Pulmonary artery endothelial cell (primary cell): ENCODE results near the gene RAB17. TPM values are rescaled to one million over a fixed set of nuclear protein-coding genes. Genes with fewer than 3 reads are reported as not detected.
A peak's percentile ranks its signal among the peaks of the same experiment; 100 is the strongest.
"Not testable (repeated sequence)": the region's sequence is repeated elsewhere in the genome, so short reads cannot be mapped to it uniquely, and the experiment has no call there.

Experiments used
- DNase-seq: peaks from one replicate; pipeline ENCODE4 v3.0.0-alpha.2; 2011; ENCODE audit warnings: low read depth, low spot score
- total RNA-seq: library from RNA; depleted of rRNA; stranded (reverse); fragments of >200 nt; gene quantifications from 2 replicates; pipeline ENCODE4 v1.2.3, GENCODE V29; 2014

RAB17 gene
- total RNA-seq, 1 donor from 2014 or later: 1.9 TPM

GRCh38 chr2:237625216-237625705 is 34.7 kb upstream of the RAB17 start:
- no peak for DNase-seq

GRCh38 chr2:237624565-237624964 is 34.0 kb upstream of the RAB17 start:
- DNase-seq: no peak

GRCh38 chr2:237623428-237624403 is 33.2 kb upstream of the RAB17 start:
- DNase-seq: no peak

- DNase-seq: no peak
These were observed 27.9 kb upstream of the RAB17 start for GRCh38 chr2:237618449-237618848.

- no peak for DNase-seq
These were observed 27.1 kb upstream of the RAB17 start for GRCh38 chr2:237617587-237617982.

- DNase-seq: peak; percentile 75
These were observed 26.4 kb upstream of the RAB17 start for GRCh38 chr2:237616734-237617586.

- DNase-seq: no peak
These were observed 25.8 kb upstream of the RAB17 start for GRCh38 chr2:237616373-237616733.

GRCh38 chr2:237615631-237616249 is 25.2 kb upstream of the RAB17 start:
- no peak for DNase-seq

- DNase-seq: peak; percentile 66
These were observed 23.7 kb upstream of the RAB17 start for GRCh38 chr2:237614151-237614720.

- DNase-seq: no peak
These were observed 23.1 kb upstream of the RAB17 start for GRCh38 chr2:237613679-237614078.

GRCh38 chr2:237612527-237613357 is 22.2 kb upstream of the RAB17 start:
- no peak for DNase-seq

- not testable (repeated sequence) for DNase-seq
These were observed 16.0 kb upstream of the RAB17 start for GRCh38 chr2:237606522-237606921.

- no peak for DNase-seq
These were observed 14.4 kb upstream of the RAB17 start for GRCh38 chr2:237604960-237605359.

- no peak for DNase-seq
These were observed 13.9 kb upstream of the RAB17 start for GRCh38 chr2:237604391-237604790.

GRCh38 chr2:237603718-237604362 is 13.3 kb upstream of the RAB17 start:
- DNase-seq: peak; percentile 97

GRCh38 chr2:237603049-237603717 is 12.6 kb upstream of the RAB17 start:
- no peak for DNase-seq

- DNase-seq: no peak
These were observed 11.9 kb upstream of the RAB17 start for GRCh38 chr2:237602409-237602808.

- DNase-seq: no peak
These were observed 11.1 kb upstream of the RAB17 start for GRCh38 chr2:237601453-237602116.
